ENCODE measurements around the gene USP32. TPM values are rescaled to one million over a fixed set of nuclear protein-coding genes. Genes with fewer than 3 reads are reported as not detected.

USP32 gene
- total RNA-seq, 1 donor from 2014 or later, result 37.4 TPM

- peak; percentile 72 for DNase-seq (ENCODE audit: low spot score)
- H3K9me3 Mint-ChIP-seq (ENCODE audit: unreplicated experiment), result no peaks in the 10 kb centered on the region
- H3K4me1 Mint-ChIP-seq (ENCODE audit: unreplicated experiment), result peaks cover 20% of the 10 kb centered on the region
- no peak overlapping the region for H3K27ac Mint-ChIP-seq (ENCODE audit: unreplicated experiment)
- H3K4me3 Mint-ChIP-seq (ENCODE audit: unreplicated experiment), result peak overlapping the region; percentile 98
- peaks cover 15% of the 10 kb centered on the region for H3K27me3 Mint-ChIP-seq (ENCODE audit: unreplicated experiment)
- no peaks in the 10 kb centered on the region for H3K36me3 Mint-ChIP-seq (ENCODE audit: low read depth, unreplicated experiment)
- TF ChIP-seq CTCF (IDR thresholded peaks at IDR 0.05; ENCODE audit: unreplicated experiment), result no peak
Observed at GRCh38 chr17:60135151-60135950, 256.6 kb downstream of the USP32 start.

- H3K4me3 Mint-ChIP-seq (ENCODE audit: unreplicated experiment), result peak overlapping the region; percentile 98
- H3K4me1 Mint-ChIP-seq (ENCODE audit: unreplicated experiment), result peaks cover 16% of the 10 kb centered on the region
- H3K9me3 Mint-ChIP-seq (ENCODE audit: unreplicated experiment), result no peaks in the 10 kb centered on the region
- H3K27me3 Mint-ChIP-seq (ENCODE audit: unreplicated experiment), result peaks cover 15% of the 10 kb centered on the region
- H3K36me3 Mint-ChIP-seq (ENCODE audit: low read depth, unreplicated experiment), result no peaks in the 10 kb centered on the region
- no peak overlapping the region for H3K27ac Mint-ChIP-seq (ENCODE audit: unreplicated experiment)
- no peak for TF ChIP-seq CTCF (IDR thresholded peaks at IDR 0.05; ENCODE audit: unreplicated experiment)
- peak; percentile 1 for DNase-seq (ENCODE audit: low spot score)
Observed at GRCh38 chr17:60134396-60135150, 257.4 kb downstream of the USP32 start.

GRCh38 chr17:60130466-60130865 is 261.5 kb downstream of the USP32 start:
- H3K9me3 Mint-ChIP-seq (ENCODE audit: unreplicated experiment), result no peaks in the 10 kb centered on the region
- H3K27ac Mint-ChIP-seq (ENCODE audit: unreplicated experiment), result no peak overlapping the region
- TF ChIP-seq CTCF (IDR thresholded peaks at IDR 0.05; ENCODE audit: unreplicated experiment), result no peak
- H3K27me3 Mint-ChIP-seq (ENCODE audit: unreplicated experiment), result no peaks in the 10 kb centered on the region
- H3K4me1 Mint-ChIP-seq (ENCODE audit: unreplicated experiment), result peaks cover 19% of the 10 kb centered on the region
- H3K36me3 Mint-ChIP-seq (ENCODE audit: low read depth, unreplicated experiment), result no peaks in the 10 kb centered on the region
- H3K4me3 Mint-ChIP-seq (ENCODE audit: unreplicated experiment), result no peak overlapping the region
- DNase-seq (ENCODE audit: low spot score), result no peak

- no peaks in the 10 kb centered on the region for H3K36me3 Mint-ChIP-seq (ENCODE audit: low read depth, unreplicated experiment)
- no peaks in the 10 kb centered on the region for H3K27me3 Mint-ChIP-seq (ENCODE audit: unreplicated experiment)
- H3K4me1 Mint-ChIP-seq (ENCODE audit: unreplicated experiment), result peaks cover 9% of the 10 kb centered on the region
- no peak overlapping the region for H3K27ac Mint-ChIP-seq (ENCODE audit: unreplicated experiment)
- DNase-seq (ENCODE audit: low spot score), result no peak
- H3K4me3 Mint-ChIP-seq (ENCODE audit: unreplicated experiment), result no peak overlapping the region
- no peaks in the 10 kb centered on the region for H3K9me3 Mint-ChIP-seq (ENCODE audit: unreplicated experiment)
- no peak for TF ChIP-seq CTCF (IDR thresholded peaks at IDR 0.05; ENCODE audit: unreplicated experiment)
Observed at GRCh38 chr17:60129164-60129563, 262.8 kb downstream of the USP32 start.

Other genes starting within 250 kb of the USP32 start
- 8.3 TPM for gene CA4, start 242.2 kb downstream of the USP32 start, total RNA-seq (ENCODE audit: unreplicated experiment)
- not detected for gene CHCT1, start 30.4 kb upstream of the USP32 start, total RNA-seq (ENCODE audit: unreplicated experiment)
- gene APPBP2, start 134.1 kb upstream of the USP32 start, total RNA-seq (ENCODE audit: unreplicated experiment), result 34.8 TPM
- gene PPM1D, start 208.1 kb upstream of the USP32 start, total RNA-seq (ENCODE audit: unreplicated experiment), result 14.6 TPM